Kidney epithelial cell (primary cell): Measurements from ENCODE around the gene STK32B. TPM values are rescaled to one million over a fixed set of nuclear protein-coding genes. Genes with fewer than 3 reads are reported as not detected.

Source experiments
- DNase-seq: peaks from one replicate; pipeline ENCODE4 v3.0.0-alpha.2; 2010; ENCODE audit warnings: low read depth
- H3K27me3 ChIP-seq: 2 replicates; pipeline ENCODE4 v1.6.0; 2011; ENCODE audit warnings: low read length; ENCODE audit not compliant: control insufficient read depth, insufficient read depth
- H3K36me3 ChIP-seq: 2 replicates; pipeline ENCODE4 v1.5.1; 2011; ENCODE audit warnings: low read length; ENCODE audit not compliant: control insufficient read depth, insufficient read depth
- H3K4me3 ChIP-seq: 2 replicates; pipeline ENCODE4 v1.5.1; 2011; ENCODE audit warnings: low read depth, mild to moderate bottlenecking, control low read depth, low read length
- CTCF ChIP-seq: IDR thresholded peaks from 2 replicates; pipeline ENCODE4 v1.5.1; 2011; ENCODE audit warnings: mild to moderate bottlenecking, moderate library complexity, low read length, control low read depth, inconsistent platforms; ENCODE audit not compliant: insufficient read depth, poor library complexity, severe bottlenecking
- total RNA-seq: library from RNA; depleted of rRNA; stranded (reverse); fragments of >200 nt; gene quantifications from 2 replicates; pipeline ENCODE4 v1.2.3, GENCODE V29; 2015

Gene STK32B
- total RNA-seq, 1 donor from 2014 or later, result 3.6 TPM

- no peaks in the 10 kb centered on the region for H3K27me3 ChIP-seq
- H3K36me3 ChIP-seq, result no peaks in the 10 kb centered on the region
- no peak for DNase-seq
- no peak for TF ChIP-seq CTCF
- H3K4me3 ChIP-seq, result no peak overlapping the region
These were observed 410.2 kb downstream of the STK32B start for GRCh38 chr4:5461477-5461876.

- H3K4me3 ChIP-seq, result no peak overlapping the region
- no peak for DNase-seq
- no peaks in the 10 kb centered on the region for H3K27me3 ChIP-seq
- TF ChIP-seq CTCF, result no peak
- no peaks in the 10 kb centered on the region for H3K36me3 ChIP-seq
These were observed 411.1 kb downstream of the STK32B start for GRCh38 chr4:5462254-5462835.

- DNase-seq, result no peak
- Histone ChIP-seq H3K36me3 (no peaks in the 10 kb centered on the region), H3K27me3 (no peaks in the 10 kb centered on the region), H3K4me3 (no peak overlapping the region)
- TF ChIP-seq CTCF, result no peak
These were observed 411.6 kb downstream of the STK32B start for GRCh38 chr4:5462896-5463295.

GRCh38 chr4:5463361-5463760 lies 412.1 kb downstream of the STK32B start:
- no peaks in the 10 kb centered on the region for H3K27me3 ChIP-seq
- no peak overlapping the region for H3K4me3 ChIP-seq
- no peak for TF ChIP-seq CTCF
- no peaks in the 10 kb centered on the region for H3K36me3 ChIP-seq
- no peak for DNase-seq

GRCh38 chr4:5463936-5464650 lies 412.8 kb downstream of the STK32B start:
- TF ChIP-seq CTCF, result no peak
- Histone ChIP-seq H3K36me3 (no peaks in the 10 kb centered on the region), H3K27me3 (no peaks in the 10 kb centered on the region), H3K4me3 (no peak overlapping the region)
- no peak for DNase-seq

- Histone ChIP-seq H3K4me3 (no peak overlapping the region), H3K36me3 (no peaks in the 10 kb centered on the region), H3K27me3 (no peaks in the 10 kb centered on the region)
- no peak for DNase-seq
- no peak for TF ChIP-seq CTCF
These were observed 414.2 kb downstream of the STK32B start for GRCh38 chr4:5465529-5465928.
